AG09309 (cell line): ENCODE results near the gene ITGA3.

Experiments
- DNase-seq: peaks from one replicate; pipeline ENCODE4 v3.0.0-alpha.2; 2010; ENCODE audit warnings: low read depth
- H3K4me3 ChIP-seq: 2 replicates; pipeline ENCODE4 v1.5.1; 2011; ENCODE audit warnings: mild to moderate bottlenecking, low read depth, low read length, moderate library complexity; ENCODE audit not compliant: control insufficient read depth
- CTCF ChIP-seq: IDR thresholded peaks from 2 replicates; pipeline ENCODE4 v1.5.1; 2011; ENCODE audit warnings: mild to moderate bottlenecking, low read depth, low read length, inconsistent platforms; ENCODE audit not compliant: insufficient read depth, control insufficient read depth; ENCODE audit errors: missing control alignments

The ITGA3 gene

GRCh38 chr17:50101346-50102163 lies 45.6 kb downstream of the ITGA3 start:
- H3K4me3 ChIP-seq = no peak overlapping the region
- TF ChIP-seq CTCF = no peak
- DNase-seq = no peak

DNA sequence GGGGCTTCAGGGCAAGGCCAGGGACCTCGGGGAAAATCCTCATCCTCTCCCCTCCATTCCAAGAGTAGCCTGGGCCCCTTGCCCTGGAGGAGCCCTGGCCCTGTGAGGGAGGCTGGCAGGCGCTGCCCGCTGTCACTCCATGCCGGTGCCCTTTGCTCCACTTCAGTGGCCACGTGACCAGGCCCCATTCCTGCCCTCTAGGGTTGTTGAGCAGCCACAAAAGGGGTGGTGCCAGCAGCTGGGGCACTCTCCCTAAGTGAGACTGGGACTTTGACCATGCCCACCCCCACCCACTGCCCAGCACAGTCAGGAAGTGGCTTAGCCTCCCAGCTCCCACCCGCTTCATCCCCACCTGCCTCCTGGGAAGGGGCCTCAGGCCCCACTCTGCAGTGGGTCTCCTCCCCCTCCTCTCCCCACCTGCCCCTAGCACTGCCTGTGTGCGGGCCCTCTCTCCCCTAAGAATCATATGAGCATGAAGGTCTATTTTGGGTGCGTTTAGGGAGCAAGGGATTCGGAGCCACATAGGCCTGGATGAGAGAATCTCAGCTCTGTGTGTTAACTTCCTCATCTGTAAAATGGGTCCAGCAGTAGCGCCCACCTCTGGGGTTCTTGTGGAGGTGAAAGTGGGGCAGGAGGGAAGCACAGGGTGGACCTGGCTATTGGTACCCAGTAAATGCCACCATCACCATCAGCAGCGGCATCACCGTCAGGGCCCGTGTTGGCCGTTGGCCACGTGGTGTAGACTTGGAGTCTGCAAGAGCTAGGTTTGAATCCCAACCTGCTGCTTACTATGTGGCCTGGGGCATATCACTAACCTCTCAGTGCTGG lies 46.5 kb downstream of the ITGA3 start:
- no peak overlapping the region for H3K4me3 ChIP-seq
- TF ChIP-seq CTCF = no peak
- DNase-seq = no peak

DNA sequence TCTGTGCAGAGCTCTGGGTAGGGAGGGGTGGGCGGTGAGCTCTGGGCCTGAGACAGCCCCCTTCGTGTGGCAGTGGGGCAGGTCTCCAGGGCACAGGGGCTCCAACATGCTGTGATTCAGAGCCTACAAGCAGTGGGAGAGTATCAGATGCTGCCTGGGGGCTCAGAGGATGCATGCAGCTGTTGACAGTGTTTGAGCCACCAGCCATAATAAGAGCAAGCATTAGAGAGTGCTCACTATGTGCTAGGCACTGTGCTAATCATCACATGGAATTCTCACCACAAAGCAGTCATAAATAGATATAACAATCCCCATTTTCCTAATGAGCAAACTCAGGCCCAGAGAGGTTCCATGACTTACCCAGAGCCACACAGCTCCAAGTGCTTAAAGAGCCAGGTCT lies 47.3 kb downstream of the ITGA3 start:
- H3K4me3 ChIP-seq = no peak overlapping the region
- DNase-seq = no peak
- no peak for TF ChIP-seq CTCF

DNA sequence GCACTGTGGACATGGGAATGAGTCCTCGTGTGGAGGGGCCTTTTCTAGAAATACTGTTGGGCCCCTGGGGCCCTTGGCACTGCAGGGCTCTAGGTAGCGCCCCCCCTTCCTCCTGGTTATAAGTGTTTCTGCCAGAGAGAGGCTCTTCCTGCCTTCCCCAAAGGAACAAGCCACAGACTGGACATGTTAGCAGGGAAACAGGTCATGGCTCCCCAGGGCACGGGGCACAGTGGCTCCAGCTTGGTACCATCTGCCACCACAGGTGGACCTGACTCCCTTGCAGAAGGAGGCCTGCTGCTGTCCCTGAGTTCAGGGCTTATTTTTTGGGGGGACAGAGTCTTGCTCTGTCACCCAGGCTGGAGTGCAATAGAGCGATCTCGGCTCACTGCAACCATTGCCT lies 48.0 kb downstream of the ITGA3 start:
- DNase-seq = no peak
- TF ChIP-seq CTCF = no peak
- no peak overlapping the region for H3K4me3 ChIP-seq

DNA sequence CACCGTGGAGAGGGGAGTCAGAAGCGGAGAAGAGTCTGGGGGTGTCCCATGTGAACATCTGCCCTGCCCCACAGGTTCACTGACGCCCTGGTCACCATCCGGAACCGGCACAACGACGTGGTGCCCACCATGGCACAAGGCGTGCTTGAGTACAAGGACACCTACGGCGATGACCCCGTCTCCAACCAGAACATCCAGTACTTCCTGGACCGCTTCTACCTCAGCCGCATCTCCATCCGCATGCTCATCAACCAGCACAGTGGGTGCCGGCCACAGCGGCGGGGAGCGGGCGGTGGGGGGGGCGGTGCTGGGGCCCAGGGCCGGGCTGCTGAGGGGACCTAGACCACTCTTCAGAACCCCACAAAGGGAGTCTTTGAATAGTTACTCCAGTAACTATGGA lies 49.9 kb downstream of the ITGA3 start:
- no peak overlapping the region for H3K4me3 ChIP-seq
- no peak for TF ChIP-seq CTCF
- DNase-seq = no peak

DNA sequence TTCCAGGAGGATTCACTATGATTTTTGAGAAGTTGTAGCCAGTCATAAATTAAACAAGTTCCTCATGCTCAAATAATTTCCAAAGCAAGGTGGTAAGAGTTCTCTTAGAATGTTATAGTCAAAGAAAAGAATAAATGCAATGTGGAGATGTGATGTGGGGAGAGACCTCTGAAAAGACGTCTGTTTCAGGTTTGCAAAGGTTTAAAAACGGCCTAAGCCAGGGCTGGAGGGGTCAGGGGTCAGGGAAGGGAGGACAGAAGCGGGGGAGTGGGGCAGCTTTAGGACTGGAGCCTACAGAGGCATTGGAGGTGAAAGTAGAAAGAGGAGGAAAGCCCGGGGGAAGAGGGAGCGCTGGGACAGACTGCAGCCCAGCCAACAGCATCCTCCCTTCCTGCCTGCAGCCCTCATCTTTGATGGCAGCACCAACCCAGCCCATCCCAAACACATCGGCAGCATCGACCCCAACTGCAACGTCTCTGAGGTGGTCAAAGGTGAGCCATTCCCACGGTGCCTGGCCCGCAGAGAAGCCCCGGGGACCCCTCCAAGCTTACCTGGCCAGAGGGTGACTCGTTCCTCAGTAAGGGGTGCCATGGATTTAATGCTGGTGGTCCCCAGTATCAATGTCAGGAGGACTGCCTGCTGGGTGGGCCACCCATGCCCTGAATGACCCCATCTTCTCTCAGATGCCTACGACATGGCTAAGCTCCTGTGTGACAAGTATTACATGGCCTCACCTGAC lies 50.7 kb downstream of the ITGA3 start:
- TF ChIP-seq CTCF = no peak
- no peak for DNase-seq
- H3K4me3 ChIP-seq = no peak overlapping the region
